ENCODE data around the gene MPZL3.

MPZL3 gene

GRCh38 chr11:118206391-118207031, 45.7 kb downstream of the MPZL3 start:
- Histone ChIP-seq H3K4me1 (ENCODE audit: control insufficient read depth, insufficient read depth, low read length, poor library complexity, severe bottlenecking) (peaks cover 48% of the 10 kb centered on the region), H3K36me3 (ENCODE audit: control insufficient read depth, insufficient read depth, low read length) (peaks cover 30% of the 10 kb centered on the region), H3K9me3 (ENCODE audit: control insufficient read depth, low read length) (no peaks in the 10 kb centered on the region), H3K27me3 (replicated peaks; ENCODE audit: control insufficient read depth, insufficient read depth, low read length, poor library complexity, severe bottlenecking) (no peaks in the 10 kb centered on the region), H3K4me3 (ENCODE audit: insufficient read depth, low read depth, low read length, poor library complexity, severe bottlenecking) (no peak overlapping the region), H3K27ac (ENCODE audit: insufficient read depth, low read length, poor library complexity, severe bottlenecking) (peak overlapping the region; percentile 50)
- no peak for DNase-seq

DNA sequence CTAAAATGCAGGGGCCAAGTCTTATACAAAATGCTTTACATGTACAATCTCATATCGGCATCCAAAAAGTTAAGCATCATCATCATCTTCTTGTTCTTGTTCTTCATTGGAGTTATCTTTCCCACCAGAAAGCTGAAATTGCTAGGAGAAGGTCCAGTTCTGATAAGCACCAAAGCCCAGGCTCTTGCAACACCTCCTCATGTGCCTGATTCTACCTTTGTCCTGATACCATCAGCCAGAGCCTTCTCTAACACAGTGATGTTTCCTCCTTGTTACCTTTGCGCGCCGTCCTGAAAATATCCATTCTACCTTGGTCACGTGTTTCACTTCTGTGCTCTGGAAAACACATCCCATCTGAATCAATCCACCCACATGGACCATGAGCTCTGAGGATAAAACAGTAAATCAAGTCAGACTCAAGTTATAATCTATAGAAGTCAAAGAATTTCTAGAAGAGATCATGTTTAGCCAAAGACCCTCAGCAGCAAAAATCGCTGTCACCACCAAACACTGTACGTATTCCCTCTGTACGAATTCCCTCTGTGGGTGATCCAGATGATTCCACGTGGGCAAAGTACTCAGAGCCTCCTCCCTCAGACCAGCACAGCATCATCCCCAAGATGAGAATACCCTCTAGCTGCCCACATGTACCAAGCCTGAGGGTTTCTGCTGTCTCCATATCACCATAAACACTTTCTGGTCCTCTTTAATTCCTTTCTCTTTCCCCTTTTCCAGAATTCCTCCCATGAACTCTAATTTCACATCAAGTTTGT, 46.4 kb downstream of the MPZL3 start:
- Histone ChIP-seq H3K9me3 (ENCODE audit: control insufficient read depth, low read length) (no peaks in the 10 kb centered on the region), H3K36me3 (ENCODE audit: control insufficient read depth, insufficient read depth, low read length) (peaks cover 23% of the 10 kb centered on the region), H3K27me3 (replicated peaks; ENCODE audit: control insufficient read depth, insufficient read depth, low read length, poor library complexity, severe bottlenecking) (no peaks in the 10 kb centered on the region), H3K27ac (ENCODE audit: insufficient read depth, low read length, poor library complexity, severe bottlenecking) (peak overlapping the region; percentile 50), H3K4me1 (ENCODE audit: control insufficient read depth, insufficient read depth, low read length, poor library complexity, severe bottlenecking) (peaks cover 55% of the 10 kb centered on the region), H3K4me3 (ENCODE audit: insufficient read depth, low read depth, low read length, poor library complexity, severe bottlenecking) (no peak overlapping the region)
- no peak for DNase-seq

DNA sequence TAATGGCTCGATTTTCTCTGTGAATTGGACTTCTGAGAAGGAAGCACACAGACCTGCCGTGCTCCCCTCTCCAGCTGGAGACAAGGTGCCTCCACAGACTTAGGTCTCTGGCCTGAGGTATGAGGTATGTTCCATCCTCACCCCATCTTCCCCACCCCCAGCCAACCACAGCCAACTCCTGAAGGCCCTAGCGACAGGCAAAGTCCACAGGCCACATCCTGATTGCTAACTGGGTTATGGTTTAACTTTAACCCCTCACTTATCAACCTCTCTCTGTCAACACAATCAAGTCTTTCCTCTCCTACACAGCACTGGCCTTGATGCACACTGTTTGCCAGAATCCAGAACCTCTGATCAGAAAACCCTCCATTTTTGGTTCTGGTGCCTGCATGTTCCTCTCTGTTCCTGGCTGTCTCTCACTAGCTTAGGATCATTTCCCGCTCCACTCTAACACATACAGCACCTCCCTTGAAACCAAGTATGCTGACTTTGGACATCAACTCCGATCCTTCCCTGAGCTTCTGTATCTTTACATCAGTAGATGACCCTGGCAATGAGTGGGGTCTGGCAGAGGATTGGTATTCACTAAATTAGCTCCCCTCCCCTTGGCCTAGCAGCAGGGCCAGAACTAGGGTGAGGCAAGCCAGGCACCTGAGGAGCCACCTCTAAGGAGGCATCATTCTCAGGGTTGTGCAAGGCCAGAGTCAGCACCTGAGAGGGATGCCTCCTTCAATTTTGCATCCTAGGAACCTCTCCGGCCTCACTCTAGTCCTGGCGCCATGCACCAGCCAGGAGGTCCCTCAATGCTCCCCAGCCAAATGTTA, 49.4 kb downstream of the MPZL3 start:
- peaks cover 12% of the 10 kb centered on the region for H3K36me3 ChIP-seq (ENCODE audit: control insufficient read depth, insufficient read depth, low read length)
- H3K4me1 ChIP-seq (ENCODE audit: control insufficient read depth, insufficient read depth, low read length, poor library complexity, severe bottlenecking) = peaks cover 67% of the 10 kb centered on the region
- H3K4me3 ChIP-seq (ENCODE audit: insufficient read depth, low read depth, low read length, poor library complexity, severe bottlenecking) = peak overlapping the region; percentile 2
- H3K9me3 ChIP-seq (ENCODE audit: control insufficient read depth, low read length) = no peaks in the 10 kb centered on the region
- peak; percentile 47 to 60 (median 49) for DNase-seq
- H3K27ac ChIP-seq (ENCODE audit: insufficient read depth, low read length, poor library complexity, severe bottlenecking) = peak overlapping the region; percentile 50
- no peaks in the 10 kb centered on the region for H3K27me3 ChIP-seq (replicated peaks; ENCODE audit: control insufficient read depth, insufficient read depth, low read length, poor library complexity, severe bottlenecking)

DNA sequence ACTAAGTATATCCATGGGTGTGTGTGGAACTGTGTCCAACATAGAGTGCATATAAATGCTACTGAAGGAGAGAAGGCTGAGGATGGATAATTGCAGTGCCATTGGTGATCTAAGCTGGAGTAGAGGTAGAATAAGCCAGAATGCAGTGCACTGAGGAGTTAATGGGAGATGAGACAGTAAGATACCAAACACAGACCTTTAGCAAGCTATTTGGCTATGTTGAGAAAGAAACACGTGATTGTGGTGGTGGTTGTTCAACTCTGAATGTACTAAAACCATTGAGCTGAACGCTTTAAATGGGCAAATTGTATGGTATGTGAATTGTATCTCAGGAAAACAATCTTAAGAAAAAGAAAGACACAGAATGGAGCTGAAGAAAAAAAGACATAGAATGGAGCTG, 50.2 kb downstream of the MPZL3 start:
- H3K4me1 ChIP-seq (ENCODE audit: control insufficient read depth, insufficient read depth, low read length, poor library complexity, severe bottlenecking) = peaks cover 63% of the 10 kb centered on the region
- no peaks in the 10 kb centered on the region for H3K27me3 ChIP-seq (replicated peaks; ENCODE audit: control insufficient read depth, insufficient read depth, low read length, poor library complexity, severe bottlenecking)
- H3K9me3 ChIP-seq (ENCODE audit: control insufficient read depth, low read length) = no peaks in the 10 kb centered on the region
- H3K4me3 ChIP-seq (ENCODE audit: insufficient read depth, low read depth, low read length, poor library complexity, severe bottlenecking) = peak overlapping the region; percentile 2
- peak overlapping the region; percentile 50 for H3K27ac ChIP-seq (ENCODE audit: insufficient read depth, low read length, poor library complexity, severe bottlenecking)
- DNase-seq = no peak
- peaks cover 16% of the 10 kb centered on the region for H3K36me3 ChIP-seq (ENCODE audit: control insufficient read depth, insufficient read depth, low read length)

GRCh38 chr11:118200901-118201680, 51.1 kb downstream of the MPZL3 start:
- DNase-seq = peak in 2 of 3 donors; percentile 8 to 27
- Histone ChIP-seq H3K9me3 (ENCODE audit: control insufficient read depth, low read length) (no peaks in the 10 kb centered on the region), H3K27ac (ENCODE audit: insufficient read depth, low read length, poor library complexity, severe bottlenecking) (no peak overlapping the region), H3K36me3 (ENCODE audit: control insufficient read depth, insufficient read depth, low read length) (peaks cover 22% of the 10 kb centered on the region), H3K4me1 (ENCODE audit: control insufficient read depth, insufficient read depth, low read length, poor library complexity, severe bottlenecking) (peaks cover 54% of the 10 kb centered on the region), H3K4me3 (ENCODE audit: insufficient read depth, low read depth, low read length, poor library complexity, severe bottlenecking) (no peak overlapping the region), H3K27me3 (replicated peaks; ENCODE audit: control insufficient read depth, insufficient read depth, low read length, poor library complexity, severe bottlenecking) (no peaks in the 10 kb centered on the region)

DNA sequence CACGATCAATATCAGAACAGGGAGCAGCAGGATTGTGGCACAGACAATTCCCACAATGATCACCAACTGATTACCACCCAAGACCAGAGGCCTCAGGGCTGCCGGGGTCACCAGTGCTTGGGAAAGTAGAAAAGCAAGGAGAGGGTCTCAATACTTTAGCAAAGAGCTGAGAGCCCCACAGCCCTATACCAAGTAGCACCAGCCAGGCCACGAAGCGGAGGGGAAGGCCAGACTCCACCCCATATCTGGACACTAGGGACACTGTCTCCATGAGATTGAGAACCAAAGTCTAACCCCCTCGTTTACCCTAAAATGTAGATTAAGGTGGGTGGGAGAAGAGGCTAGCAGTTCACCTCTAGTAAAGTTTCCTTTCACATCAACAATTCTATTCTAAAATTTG, 51.7 kb downstream of the MPZL3 start:
- no peak overlapping the region for H3K27ac ChIP-seq (ENCODE audit: insufficient read depth, low read length, poor library complexity, severe bottlenecking)
- H3K27me3 ChIP-seq (replicated peaks; ENCODE audit: control insufficient read depth, insufficient read depth, low read length, poor library complexity, severe bottlenecking) = no peaks in the 10 kb centered on the region
- peaks cover 23% of the 10 kb centered on the region for H3K36me3 ChIP-seq (ENCODE audit: control insufficient read depth, insufficient read depth, low read length)
- peaks cover 52% of the 10 kb centered on the region for H3K4me1 ChIP-seq (ENCODE audit: control insufficient read depth, insufficient read depth, low read length, poor library complexity, severe bottlenecking)
- H3K4me3 ChIP-seq (ENCODE audit: insufficient read depth, low read depth, low read length, poor library complexity, severe bottlenecking) = no peak overlapping the region
- H3K9me3 ChIP-seq (ENCODE audit: control insufficient read depth, low read length) = no peaks in the 10 kb centered on the region
- DNase-seq = no peak

- no peaks in the 10 kb centered on the region for H3K27me3 ChIP-seq (replicated peaks; ENCODE audit: control insufficient read depth, insufficient read depth, low read length, poor library complexity, severe bottlenecking)
- H3K27ac ChIP-seq (ENCODE audit: insufficient read depth, low read length, poor library complexity, severe bottlenecking) = no peak overlapping the region
- peaks cover 45% of the 10 kb centered on the region for H3K4me1 ChIP-seq (ENCODE audit: control insufficient read depth, insufficient read depth, low read length, poor library complexity, severe bottlenecking)
- H3K9me3 ChIP-seq (ENCODE audit: control insufficient read depth, low read length) = no peaks in the 10 kb centered on the region
- no peak for DNase-seq
- H3K4me3 ChIP-seq (ENCODE audit: insufficient read depth, low read depth, low read length, poor library complexity, severe bottlenecking) = no peak overlapping the region
- H3K36me3 ChIP-seq (ENCODE audit: control insufficient read depth, insufficient read depth, low read length) = peaks cover 32% of the 10 kb centered on the region
Measured at GRCh38 chr11:118199135-118199534, 53.0 kb downstream of the MPZL3 start.

DNA sequence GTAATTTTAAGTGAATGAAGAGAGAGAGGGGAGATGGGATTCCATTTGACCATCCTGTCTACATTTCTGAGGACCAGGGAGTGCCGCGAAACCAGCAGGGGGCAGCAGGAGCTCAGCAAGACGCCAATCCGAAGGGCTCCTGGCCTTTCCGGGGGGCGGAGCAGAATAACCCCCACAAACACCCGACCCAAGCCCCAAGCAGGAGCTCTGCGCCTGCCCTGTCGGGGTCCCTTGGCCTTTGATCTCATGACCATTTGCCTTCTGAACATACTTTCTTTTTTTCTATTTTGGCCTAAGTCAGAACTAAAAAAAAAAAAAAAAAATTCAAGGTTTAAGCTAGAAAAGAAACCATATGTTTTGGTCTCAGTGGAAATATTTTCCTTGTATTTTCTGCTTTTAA, 53.8 kb downstream of the MPZL3 start:
- Histone ChIP-seq H3K4me1 (ENCODE audit: control insufficient read depth, insufficient read depth, low read length, poor library complexity, severe bottlenecking) (peaks cover 37% of the 10 kb centered on the region), H3K36me3 (ENCODE audit: control insufficient read depth, insufficient read depth, low read length) (peaks cover 40% of the 10 kb centered on the region), H3K27me3 (replicated peaks; ENCODE audit: control insufficient read depth, insufficient read depth, low read length, poor library complexity, severe bottlenecking) (no peaks in the 10 kb centered on the region), H3K27ac (ENCODE audit: insufficient read depth, low read length, poor library complexity, severe bottlenecking) (peak overlapping the region; percentile 18), H3K4me3 (ENCODE audit: insufficient read depth, low read depth, low read length, poor library complexity, severe bottlenecking) (no peak overlapping the region), H3K9me3 (ENCODE audit: control insufficient read depth, low read length) (no peaks in the 10 kb centered on the region)
- DNase-seq = peak; percentile 58 to 74 (median 64)

DNA sequence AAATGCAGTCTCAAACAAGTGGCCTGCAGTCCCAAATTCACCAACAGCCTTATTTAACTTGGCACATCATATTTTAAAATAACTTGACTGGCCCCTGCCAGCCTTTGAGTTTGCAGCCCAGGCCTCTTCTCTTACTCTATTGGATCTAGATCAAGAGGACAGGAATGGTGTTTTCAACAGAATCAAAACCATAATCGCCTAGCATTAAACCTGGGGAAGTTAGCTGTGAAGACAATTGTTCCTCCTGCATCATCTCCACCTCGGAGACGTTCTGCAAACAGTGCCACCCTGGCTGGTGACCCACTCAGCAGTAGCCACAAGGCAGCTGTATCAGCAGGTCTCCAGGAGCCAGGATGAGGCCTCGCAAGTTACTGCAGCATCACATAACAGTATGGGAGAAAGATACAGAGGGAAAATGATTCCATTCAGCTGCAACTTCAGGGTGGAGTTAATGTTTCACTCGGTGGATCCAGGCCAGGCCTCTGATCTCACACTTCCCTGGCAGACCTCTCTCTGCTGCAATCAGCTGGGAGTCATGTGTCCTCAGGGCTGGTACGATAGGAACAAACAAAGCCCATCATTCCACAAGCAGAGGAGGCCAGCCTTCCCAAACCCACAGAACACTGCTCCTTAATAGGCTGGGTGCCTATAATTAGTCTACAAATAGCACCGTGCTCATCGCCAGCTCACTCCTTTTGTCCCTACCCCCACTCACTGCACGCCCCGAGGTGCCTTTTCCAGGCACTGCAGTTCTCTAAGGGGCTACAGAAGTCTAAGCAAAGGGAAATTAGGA, 57.1 kb downstream of the MPZL3 start:
- H3K27ac ChIP-seq (ENCODE audit: insufficient read depth, low read length, poor library complexity, severe bottlenecking) = no peak overlapping the region

More for the DNA sequence above, 57.1 kb downstream of the MPZL3 start:
- Histone ChIP-seq H3K36me3 (ENCODE audit: control insufficient read depth, insufficient read depth, low read length) (peaks cover 46% of the 10 kb centered on the region), H3K9me3 (ENCODE audit: control insufficient read depth, low read length) (no peaks in the 10 kb centered on the region), H3K27me3 (replicated peaks; ENCODE audit: control insufficient read depth, insufficient read depth, low read length, poor library complexity, severe bottlenecking) (no peaks in the 10 kb centered on the region), H3K4me3 (ENCODE audit: insufficient read depth, low read depth, low read length, poor library complexity, severe bottlenecking) (no peak overlapping the region), H3K4me1 (ENCODE audit: control insufficient read depth, insufficient read depth, low read length, poor library complexity, severe bottlenecking) (peaks cover 7% of the 10 kb centered on the region)
- no peak for DNase-seq

Data from effector memory CD4-positive, alpha-beta T cell (primary cell).